ENCODE measurements around the gene GRIK4.

DNA sequence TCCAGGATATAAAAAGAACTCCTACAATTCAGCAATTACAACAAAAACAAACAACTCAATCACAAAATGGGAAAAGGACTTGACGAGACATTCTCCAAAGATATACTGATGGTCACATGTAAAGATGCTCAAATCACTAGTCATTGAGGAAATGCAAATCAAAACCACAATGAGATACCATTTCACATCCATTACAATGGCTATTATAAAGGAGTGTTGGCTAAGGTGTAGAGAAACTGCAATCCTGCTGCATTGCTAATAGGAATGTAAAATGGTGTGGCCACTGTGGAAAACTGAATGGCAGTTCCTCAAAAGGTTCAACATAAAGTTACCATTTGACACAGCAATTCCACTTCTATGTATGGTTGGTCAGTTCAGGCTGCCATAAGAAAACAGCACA lies 500.5 kb downstream of the GRIK4 start:
- TF ChIP-seq, protein P1, sequence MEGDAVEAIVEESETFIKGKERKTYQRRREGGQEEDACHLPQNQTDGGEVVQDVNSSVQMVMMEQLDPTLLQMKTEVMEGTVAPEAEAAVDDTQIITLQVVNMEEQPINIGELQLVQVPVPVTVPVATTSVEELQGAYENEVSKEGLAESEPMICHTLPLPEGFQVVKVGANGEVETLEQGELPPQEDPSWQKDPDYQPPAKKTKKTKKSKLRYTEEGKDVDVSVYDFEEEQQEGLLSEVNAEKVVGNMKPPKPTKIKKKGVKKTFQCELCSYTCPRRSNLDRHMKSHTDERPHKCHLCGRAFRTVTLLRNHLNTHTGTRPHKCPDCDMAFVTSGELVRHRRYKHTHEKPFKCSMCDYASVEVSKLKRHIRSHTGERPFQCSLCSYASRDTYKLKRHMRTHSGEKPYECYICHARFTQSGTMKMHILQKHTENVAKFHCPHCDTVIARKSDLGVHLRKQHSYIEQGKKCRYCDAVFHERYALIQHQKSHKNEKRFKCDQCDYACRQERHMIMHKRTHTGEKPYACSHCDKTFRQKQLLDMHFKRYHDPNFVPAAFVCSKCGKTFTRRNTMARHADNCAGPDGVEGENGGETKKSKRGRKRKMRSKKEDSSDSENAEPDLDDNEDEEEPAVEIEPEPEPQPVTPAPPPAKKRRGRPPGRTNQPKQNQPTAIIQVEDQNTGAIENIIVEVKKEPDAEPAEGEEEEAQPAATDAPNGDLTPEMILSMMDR (IDR thresholded peaks at IDR 0.05; ENCODE audit: low read depth, low read length, poor library complexity, severe bottlenecking), result no peak
- TF ChIP-seq EZH2phosphoT487 (IDR thresholded peaks at IDR 0.05; ENCODE audit: borderline replicate concordance, low read length), result no peak

Measured in DOHH2 (cell line).